Breast epithelium (tissue), 3 donors: ENCODE data around the gene PUS7.

Source experiments
- CTCF ChIP-seq, 3 donors: fragments of 450-650 bp; IDR thresholded peaks; one replicate each; pipeline ENCODE4 v1.5.1; 2016 to 2017; ENCODE audit warnings: antibody characterized with exemption in 3 of 3, mild to moderate bottlenecking in 3 of 3, moderate library complexity in 3 of 3
- POLR2A ChIP-seq: fragments of 450-650 bp; IDR thresholded peaks from one replicate; pipeline ENCODE4 v1.6.1; 2016; ENCODE audit warnings: antibody characterized with exemption, mild to moderate bottlenecking, moderate library complexity

GRCh38 chr7:105524840-105525239, 2.8 kb upstream of the PUS7 start:
- no peak for TF ChIP-seq CTCF (IDR thresholded peaks at IDR 0.05)
- TF ChIP-seq POLR2A, result no peak
